Measurements from ENCODE around the gene TRIM25. TPM values are rescaled to one million over a fixed set of nuclear protein-coding genes. Genes with fewer than 3 reads are reported as not detected.

Gene TRIM25
- total RNA-seq, 1 experiment from 2014 or later, result 85.6 TPM

DNA sequence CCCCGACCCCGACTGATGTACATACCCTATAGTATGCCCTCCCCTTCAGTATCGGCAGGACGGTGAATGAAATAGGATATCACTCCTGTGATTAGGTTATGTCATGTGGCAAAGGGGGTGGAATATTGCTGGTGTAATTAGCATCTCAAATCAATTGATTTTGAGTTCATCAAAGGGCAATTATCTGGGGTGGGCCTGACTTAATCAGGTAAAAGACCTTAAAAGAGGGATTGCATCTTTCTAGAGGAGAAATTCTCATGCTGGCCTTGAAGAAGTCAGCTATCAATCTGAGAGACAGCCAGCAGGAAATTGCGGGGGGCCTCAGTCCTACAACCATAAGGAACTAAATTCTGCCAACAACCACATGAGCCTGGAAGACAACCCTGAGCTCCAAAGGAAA lies 10.3 kb downstream of the TRIM25 start:
- Histone ChIP-seq H3K4me3 (ENCODE audit: low read depth, low read length) (no peak overlapping the region), H3K9me3 (no peaks in the 10 kb centered on the region), H3K27me3 (replicated peaks; ENCODE audit: control insufficient read depth, insufficient read depth, low read length) (no peaks in the 10 kb centered on the region), H3K4me1 (no peaks in the 10 kb centered on the region), H3K36me3 (ENCODE audit: control insufficient read depth, insufficient read depth, low read length) (peaks cover 9% of the 10 kb centered on the region)
- BruUV-seq (replicated peaks), result no TSS peak
- H3K9me3 Mint-ChIP-seq (ENCODE audit: unreplicated experiment), result no peaks in the 10 kb centered on the region
- H3K4me3 Mint-ChIP-seq (ENCODE audit: unreplicated experiment), result no peak overlapping the region
- TF ChIP-seq, protein P1, sequence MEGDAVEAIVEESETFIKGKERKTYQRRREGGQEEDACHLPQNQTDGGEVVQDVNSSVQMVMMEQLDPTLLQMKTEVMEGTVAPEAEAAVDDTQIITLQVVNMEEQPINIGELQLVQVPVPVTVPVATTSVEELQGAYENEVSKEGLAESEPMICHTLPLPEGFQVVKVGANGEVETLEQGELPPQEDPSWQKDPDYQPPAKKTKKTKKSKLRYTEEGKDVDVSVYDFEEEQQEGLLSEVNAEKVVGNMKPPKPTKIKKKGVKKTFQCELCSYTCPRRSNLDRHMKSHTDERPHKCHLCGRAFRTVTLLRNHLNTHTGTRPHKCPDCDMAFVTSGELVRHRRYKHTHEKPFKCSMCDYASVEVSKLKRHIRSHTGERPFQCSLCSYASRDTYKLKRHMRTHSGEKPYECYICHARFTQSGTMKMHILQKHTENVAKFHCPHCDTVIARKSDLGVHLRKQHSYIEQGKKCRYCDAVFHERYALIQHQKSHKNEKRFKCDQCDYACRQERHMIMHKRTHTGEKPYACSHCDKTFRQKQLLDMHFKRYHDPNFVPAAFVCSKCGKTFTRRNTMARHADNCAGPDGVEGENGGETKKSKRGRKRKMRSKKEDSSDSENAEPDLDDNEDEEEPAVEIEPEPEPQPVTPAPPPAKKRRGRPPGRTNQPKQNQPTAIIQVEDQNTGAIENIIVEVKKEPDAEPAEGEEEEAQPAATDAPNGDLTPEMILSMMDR (IDR thresholded peaks at IDR 0.05; ENCODE audit: insufficient read depth in 1 of 2, low read depth in 1 of 2, low read length in 1 of 2, severe bottlenecking in 1 of 2, unreplicated experiment in 1 of 2), result no peak
- H3K36me3 Mint-ChIP-seq (ENCODE audit: insufficient read depth, unreplicated experiment), result peaks cover 47% of the 10 kb centered on the region
- peaks cover 4% of the 10 kb centered on the region for H3K4me1 Mint-ChIP-seq (ENCODE audit: low read depth, unreplicated experiment)
- no peak overlapping the region for H3K27ac Mint-ChIP-seq (ENCODE audit: unreplicated experiment)
- POLR2A ChIA-PET, result no interaction called here
- no peaks in the 10 kb centered on the region for H3K27me3 Mint-ChIP-seq (ENCODE audit: insufficient read depth, unreplicated experiment)
- intact Hi-C loops (cut with micrococcal nuclease; ENCODE audit: unreplicated experiment), result no loop called here
- no peak for DNase-seq
- CTCF ChIA-PET, result no interaction called here

DNA sequence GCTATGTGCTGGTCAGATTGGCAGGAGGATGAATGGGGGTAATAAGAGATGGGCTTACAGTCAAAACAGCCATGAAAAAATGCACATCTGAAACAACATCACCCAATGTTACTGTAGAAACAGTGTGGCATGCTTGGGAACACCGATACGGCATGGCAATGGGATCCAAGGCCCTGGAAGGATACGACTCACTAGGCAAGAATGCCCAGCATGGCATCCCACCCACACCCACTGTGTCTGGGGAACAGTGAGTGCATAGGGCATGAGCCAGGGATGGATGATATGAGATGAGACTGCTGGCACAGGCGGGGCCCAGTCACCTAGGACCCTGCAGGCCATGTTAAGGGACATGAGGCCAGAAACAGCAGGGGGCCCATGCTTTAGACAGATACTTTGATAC lies 11.5 kb downstream of the TRIM25 start:
- intact Hi-C loops (cut with micrococcal nuclease; ENCODE audit: unreplicated experiment), result no loop called here
- Mint-ChIP-seq H3K27me3 (ENCODE audit: insufficient read depth, unreplicated experiment) (no peaks in the 10 kb centered on the region), H3K27ac (ENCODE audit: unreplicated experiment) (no peak overlapping the region), H3K36me3 (ENCODE audit: insufficient read depth, unreplicated experiment) (peaks cover 51% of the 10 kb centered on the region), H3K4me1 (ENCODE audit: low read depth, unreplicated experiment) (peaks cover 5% of the 10 kb centered on the region), H3K4me3 (ENCODE audit: unreplicated experiment) (no peak overlapping the region), H3K9me3 (ENCODE audit: unreplicated experiment) (no peaks in the 10 kb centered on the region)
- H3K27me3 ChIP-seq (replicated peaks; ENCODE audit: control insufficient read depth, insufficient read depth, low read length), result no peaks in the 10 kb centered on the region
- peaks cover 7% of the 10 kb centered on the region for H3K36me3 ChIP-seq (ENCODE audit: control insufficient read depth, insufficient read depth, low read length)
- no peak overlapping the region for H3K4me3 ChIP-seq (ENCODE audit: low read depth, low read length)
- H3K4me1 ChIP-seq, result peaks cover under 1% of the 10 kb centered on the region; the same call in 1 of the 2 replicates
- DNase-seq, result no peak
- TF ChIP-seq, protein P1 (IDR thresholded peaks at IDR 0.05; ENCODE audit: insufficient read depth in 1 of 2, low read depth in 1 of 2, low read length in 1 of 2, severe bottlenecking in 1 of 2, unreplicated experiment in 1 of 2), result no peak
- ChIA-PET POLR2A (no interaction called here), CTCF (no interaction called here)
- no TSS peak for BruUV-seq (replicated peaks)
- no peaks in the 10 kb centered on the region for H3K9me3 ChIP-seq

DNA sequence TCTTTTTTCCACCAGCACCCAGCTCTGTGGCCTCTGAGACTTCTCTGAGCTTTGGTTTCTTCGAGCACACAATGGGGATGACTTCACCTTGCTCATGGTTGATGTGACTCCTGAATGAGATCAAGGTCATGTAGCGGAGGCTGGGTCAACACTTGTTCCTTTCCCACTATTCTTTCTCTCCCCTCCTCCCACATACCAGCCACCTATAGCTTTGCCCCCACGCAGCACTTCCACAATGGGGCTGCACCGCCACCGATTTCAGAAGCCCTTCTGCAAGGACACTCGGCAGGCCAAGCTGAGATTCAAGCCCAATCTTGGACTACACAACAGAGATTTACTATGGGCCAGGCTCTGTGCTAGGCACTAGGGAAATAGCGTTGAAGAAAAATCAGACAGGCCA lies 14.4 kb downstream of the TRIM25 start:
- BruUV-seq (replicated peaks), result no TSS peak
- Mint-ChIP-seq H3K4me3 (ENCODE audit: unreplicated experiment) (no peak overlapping the region), H3K9me3 (ENCODE audit: unreplicated experiment) (no peaks in the 10 kb centered on the region), H3K27ac (ENCODE audit: unreplicated experiment) (no peak overlapping the region), H3K36me3 (ENCODE audit: insufficient read depth, unreplicated experiment) (peaks cover 48% of the 10 kb centered on the region), H3K4me1 (ENCODE audit: low read depth, unreplicated experiment) (peaks cover 7% of the 10 kb centered on the region), H3K27me3 (ENCODE audit: insufficient read depth, unreplicated experiment) (no peaks in the 10 kb centered on the region)
- ChIA-PET POLR2A (no interaction called here), CTCF (no interaction called here)
- Histone ChIP-seq H3K4me3 (ENCODE audit: low read depth, low read length) (no peak overlapping the region), H3K36me3 (ENCODE audit: control insufficient read depth, insufficient read depth, low read length) (peaks cover 9% of the 10 kb centered on the region), H3K27me3 (replicated peaks; ENCODE audit: control insufficient read depth, insufficient read depth, low read length) (no peaks in the 10 kb centered on the region), H3K9me3 (no peaks in the 10 kb centered on the region), H3K4me1 (peaks cover 10% of the 10 kb centered on the region)
- intact Hi-C loops (cut with micrococcal nuclease; ENCODE audit: unreplicated experiment), result no loop called here
- TF ChIP-seq, protein P1 (IDR thresholded peaks at IDR 0.05; ENCODE audit: insufficient read depth in 1 of 2, low read depth in 1 of 2, low read length in 1 of 2, severe bottlenecking in 1 of 2, unreplicated experiment in 1 of 2), result no peak
- DNase-seq, result no peak
